NCI-H748 treated with DMSO at 0.1 percent for 48 hours (cell line): ENCODE measurements around the gene COL20A1.
A peak's percentile ranks its signal among the peaks of the same experiment; 100 is the strongest.
"Not testable (repeated sequence)": the region's sequence is repeated elsewhere in the genome, so short reads cannot be mapped to it uniquely, and the experiment has no call there.

Experiments
- DNase-seq: peaks from one replicate; lab custom pipeline; 2025; lab: John Stamatoyannopoulos, UW

The COL20A1 gene

GRCh38 chr20:63290677-63291472 lies 2.1 kb upstream of the COL20A1 start:
- peak; percentile 12 for DNase-seq

DNA sequence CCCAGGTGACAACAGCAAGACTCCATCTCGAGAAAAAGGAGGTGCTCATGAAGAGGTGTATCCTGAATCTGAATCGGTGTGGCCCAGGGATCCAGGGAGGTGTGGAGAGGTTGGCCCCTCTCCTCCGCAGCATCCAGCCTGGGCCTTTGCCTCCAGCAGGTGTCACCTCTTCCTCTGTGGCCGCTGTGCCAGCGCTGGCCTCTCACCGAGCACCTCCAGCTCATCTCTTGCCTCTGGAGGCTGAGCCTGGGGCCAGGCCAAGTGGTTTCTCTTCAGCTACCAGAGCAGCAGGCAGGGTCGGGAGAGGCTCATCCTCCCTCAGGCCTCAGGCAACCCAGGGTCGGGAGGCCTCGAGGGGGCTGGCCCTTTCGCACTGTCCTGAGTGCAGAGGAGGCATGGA lies 1.2 kb upstream of the COL20A1 start:
- no peak for DNase-seq

- DNase-seq: no peak
Observed at GRCh38 chr20:63292292-63292701, 689 bp upstream of the COL20A1 start.

DNA sequence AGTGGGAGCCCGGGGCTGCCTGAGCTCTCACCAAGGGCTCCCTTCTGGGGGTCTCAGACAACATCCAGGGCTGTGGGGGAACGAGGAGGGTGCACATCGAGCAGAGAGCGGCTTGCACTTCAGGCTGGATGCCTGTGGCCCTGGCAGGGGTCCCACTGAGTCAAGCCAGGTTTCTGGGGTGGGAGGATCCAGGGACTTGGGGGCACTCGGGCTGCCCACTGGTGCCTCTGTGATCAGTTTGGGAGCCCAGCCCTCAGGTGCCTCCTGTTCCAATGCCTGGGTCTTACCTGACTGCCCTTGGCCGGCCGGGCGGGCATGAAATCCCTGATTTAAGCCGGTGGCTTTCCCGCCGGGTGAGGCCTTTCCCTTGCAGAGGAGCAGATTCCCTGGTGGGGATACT lies 470 bp downstream of the COL20A1 start:
- DNase-seq: no peak

DNA sequence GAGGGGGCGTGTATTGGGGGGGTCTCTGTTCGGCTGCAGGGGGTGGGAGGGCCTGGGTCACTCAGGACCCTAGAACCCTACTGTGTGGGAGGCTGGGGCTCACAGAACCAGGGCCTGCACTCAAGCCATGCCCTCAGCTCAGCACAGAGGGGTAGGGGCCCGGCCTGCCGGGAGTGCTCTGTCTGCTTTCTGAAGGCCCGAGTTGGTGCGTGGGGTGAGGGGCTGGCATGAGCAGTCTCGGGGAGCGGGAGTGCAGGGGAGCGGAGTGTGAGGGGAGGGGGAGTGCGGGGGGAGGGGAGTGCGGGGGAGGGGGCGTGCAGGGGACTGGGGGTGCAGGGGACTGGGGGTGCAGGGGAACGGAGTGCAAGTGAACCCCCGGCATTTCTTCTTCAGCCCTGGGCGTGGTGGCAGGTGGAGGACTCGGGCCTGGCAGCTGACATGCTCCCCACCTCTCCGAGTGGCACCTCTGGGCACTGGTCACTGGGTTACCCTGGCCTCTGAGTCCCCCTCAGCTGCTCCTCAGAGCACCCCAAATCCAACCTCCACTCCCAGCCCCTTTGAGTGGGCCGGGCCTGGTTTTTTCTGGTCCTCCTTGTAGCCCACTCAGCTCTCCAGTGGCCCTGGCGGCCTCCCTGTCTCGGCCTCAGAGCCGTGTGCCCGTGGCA lies 1.0 kb downstream of the COL20A1 start:
- DNase-seq: no peak

DNA sequence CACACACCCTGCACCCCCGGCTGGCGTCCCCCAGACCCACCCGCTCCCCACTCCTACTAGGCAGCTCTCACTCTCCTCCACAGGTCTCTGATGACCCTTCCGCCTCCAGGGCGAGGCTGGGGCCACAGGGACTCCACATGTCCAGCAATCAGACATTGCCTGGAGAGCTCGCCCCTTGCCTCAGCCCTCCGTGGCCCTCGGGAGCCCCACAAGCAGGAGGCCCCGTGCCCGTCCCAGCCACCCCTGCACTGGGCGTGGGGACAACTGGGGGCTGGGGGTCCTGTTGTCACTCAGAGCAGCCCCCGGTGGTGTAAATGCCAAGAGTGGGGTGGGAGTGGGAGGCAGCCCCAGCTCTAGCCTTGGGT lies 1.5 kb downstream of the COL20A1 start:
- DNase-seq: no peak

- no peak for DNase-seq
Observed at GRCh38 chr20:63295018-63295417, 2.0 kb downstream of the COL20A1 start.

DNA sequence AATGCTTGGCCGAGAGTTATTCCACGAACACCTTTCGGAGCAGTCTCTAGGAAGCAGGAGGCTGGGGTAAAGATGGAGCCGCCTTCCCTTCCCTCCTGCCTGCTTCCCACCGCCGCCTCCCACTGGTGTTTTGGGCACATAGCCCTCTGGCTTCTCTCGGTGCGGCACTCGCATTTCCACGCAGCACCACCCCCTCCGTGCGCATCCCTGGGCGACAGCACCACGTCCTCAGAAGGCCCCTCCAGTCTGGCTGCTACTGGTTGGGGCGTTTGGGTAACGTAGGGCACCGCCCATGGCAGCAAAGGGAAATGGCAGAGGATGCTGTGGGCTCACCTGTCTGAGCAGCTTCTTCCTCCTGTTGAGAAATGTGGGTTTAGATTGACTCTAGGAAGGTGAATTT lies 2.4 kb downstream of the COL20A1 start:
- DNase-seq: no peak

DNA sequence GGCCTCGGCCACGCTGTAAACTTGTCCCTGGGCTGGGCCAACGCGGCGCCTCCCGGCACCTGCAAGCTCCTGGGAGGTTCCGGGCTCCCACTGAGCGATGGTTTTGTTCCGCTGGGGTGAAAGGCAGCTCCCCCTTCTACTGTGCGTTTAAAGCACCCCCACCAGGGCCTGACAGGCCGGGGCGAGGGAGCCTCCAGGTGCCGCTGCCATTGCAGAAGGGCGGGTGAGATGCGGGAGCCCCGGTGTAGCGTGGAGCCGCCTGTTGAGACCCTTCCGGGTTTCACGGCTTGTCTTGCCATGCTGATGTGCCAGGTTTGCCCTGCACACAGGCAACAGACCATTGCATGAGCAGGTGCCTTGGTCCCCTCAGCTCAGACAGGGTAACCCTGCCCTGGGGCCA lies 2.9 kb downstream of the COL20A1 start:
- no peak for DNase-seq

- DNase-seq: no peak
Observed at GRCh38 chr20:63296531-63297299, 3.7 kb downstream of the COL20A1 start.

DNA sequence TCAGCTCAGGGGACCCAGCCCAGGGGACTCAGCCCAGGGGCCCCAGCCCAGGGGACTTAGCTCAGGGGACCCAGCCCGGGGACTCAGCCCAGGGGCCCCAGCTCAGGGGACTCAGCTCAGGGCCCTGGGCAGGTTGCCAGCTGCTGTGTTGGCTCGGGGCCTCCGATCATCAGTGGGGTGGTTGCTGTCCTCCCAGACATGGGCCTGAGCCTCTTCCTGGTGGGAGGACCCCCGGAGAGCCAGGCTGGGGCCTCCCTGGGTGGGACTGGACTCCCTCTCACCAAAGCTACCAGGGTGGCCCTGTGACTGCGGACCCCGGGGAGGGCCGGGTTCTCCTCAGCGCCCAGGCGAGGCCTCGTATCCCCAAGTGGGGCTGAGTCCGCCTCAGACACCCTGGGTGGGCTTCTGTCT lies 4.4 kb downstream of the COL20A1 start:
- no peak for DNase-seq

DNA sequence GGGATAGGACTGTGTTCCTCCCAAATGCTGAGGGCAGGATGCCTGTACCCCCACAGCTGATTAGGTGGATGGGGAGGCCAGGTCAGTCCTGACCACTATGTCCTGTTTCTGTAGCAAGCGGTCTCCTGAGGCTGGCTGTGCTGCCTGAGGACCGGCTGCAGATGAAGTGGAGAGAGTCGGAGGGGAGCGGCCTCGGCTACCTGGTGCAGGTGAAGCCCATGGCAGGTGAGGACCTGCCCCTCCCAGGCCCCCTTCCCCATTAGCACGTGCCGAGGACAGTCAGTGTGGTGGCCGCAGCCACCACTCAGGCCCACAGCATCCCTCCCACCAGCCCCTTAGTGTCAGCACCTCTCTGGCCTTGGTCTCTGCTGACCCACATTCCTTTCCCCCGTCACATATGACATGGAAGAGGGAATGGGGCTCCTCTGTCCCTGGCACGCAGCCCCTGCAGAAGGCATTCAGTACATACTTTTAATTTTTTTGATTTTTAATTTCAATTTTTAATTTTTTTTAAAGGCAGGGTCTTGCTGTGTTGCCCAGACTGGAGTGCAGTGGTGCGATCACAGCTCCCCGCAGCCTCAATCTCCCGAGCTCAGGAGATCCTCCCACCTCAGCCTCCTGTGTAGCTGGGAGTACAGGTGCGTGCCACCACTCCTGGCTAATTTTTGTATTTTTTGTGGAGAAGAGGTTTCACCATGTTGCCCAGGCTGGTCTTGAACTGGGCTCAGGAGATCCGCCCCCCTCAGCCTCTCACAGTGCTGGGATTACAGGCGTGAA lies 5.0 kb downstream of the COL20A1 start:
- no peak for DNase-seq

DNA sequence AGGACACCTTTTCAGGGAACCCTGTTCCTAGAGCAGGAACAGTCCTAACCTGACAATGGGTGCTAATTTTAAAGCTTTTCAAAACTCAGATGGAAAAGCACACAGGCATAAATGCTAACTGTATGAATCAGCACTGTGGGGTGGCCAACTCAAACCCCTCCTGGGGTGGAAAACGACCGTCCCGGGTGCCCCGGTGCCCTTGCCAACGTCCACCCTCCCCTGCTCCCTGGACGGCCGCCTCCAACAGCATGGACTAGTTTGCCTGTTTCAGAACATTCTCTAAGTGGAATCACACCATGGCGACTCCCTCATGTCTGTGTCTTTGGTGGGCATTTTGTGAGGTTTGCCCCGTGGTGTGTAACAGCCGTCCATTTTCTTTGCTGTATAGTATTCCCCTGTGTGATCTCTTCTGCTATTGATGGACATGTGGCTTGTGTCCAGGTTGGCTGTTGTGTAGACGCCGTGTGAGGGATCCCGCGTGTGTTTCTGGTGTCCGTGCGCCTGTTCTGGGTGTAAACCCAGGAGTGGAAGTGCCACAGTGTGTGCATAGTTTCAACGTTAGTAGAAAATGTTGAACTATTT lies 5.8 kb downstream of the COL20A1 start:
- no peak for DNase-seq

- DNase-seq: no peak
Observed at GRCh38 chr20:63301671-63302070, 8.7 kb downstream of the COL20A1 start.

DNA sequence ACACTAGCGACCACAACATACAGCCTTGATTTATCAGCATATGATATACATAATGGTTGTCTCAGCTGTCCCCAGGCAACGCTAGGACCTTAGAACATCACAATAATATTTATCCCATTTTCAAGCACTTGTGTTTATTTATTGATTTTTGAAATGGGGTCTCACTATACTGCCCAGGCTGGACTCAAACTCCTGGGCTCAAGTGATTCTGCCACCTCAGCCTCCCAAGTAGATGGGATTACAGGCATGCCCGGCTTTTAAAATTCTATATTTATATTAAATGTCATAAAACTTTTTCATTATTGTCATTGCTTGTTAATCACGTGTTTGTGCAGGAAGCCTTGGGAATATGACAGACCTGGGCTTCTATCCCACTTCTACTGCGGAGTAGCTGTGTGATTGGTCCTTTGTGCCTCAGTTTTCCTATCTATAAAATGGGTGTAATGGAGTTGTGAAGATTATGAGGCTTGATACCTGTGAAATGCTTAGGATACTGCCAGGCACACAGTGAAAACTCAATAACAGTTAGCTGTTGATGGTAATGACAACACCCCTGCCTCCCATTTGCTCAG lies 10.2 kb downstream of the COL20A1 start:
- DNase-seq: no peak

DNA sequence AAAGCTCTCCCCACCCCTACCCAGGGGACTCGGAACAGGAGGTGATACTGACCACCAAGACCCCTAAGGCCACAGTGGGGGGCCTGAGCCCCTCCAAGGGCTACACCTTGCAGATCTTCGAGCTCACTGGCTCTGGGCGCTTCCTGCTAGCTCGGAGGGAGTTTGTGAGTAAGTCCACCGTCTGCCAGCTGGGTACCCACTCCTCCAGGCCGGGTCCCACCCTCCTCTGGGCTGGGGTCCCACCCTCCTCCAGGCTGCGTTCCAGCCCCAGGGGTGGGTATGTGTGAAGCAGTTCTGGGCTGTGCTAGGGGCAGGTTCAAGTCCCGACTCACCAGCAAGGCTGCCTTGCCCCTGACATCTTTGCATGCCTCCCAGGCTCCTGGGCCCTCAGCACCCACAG lies 12.4 kb downstream of the COL20A1 start:
- no peak for DNase-seq

DNA sequence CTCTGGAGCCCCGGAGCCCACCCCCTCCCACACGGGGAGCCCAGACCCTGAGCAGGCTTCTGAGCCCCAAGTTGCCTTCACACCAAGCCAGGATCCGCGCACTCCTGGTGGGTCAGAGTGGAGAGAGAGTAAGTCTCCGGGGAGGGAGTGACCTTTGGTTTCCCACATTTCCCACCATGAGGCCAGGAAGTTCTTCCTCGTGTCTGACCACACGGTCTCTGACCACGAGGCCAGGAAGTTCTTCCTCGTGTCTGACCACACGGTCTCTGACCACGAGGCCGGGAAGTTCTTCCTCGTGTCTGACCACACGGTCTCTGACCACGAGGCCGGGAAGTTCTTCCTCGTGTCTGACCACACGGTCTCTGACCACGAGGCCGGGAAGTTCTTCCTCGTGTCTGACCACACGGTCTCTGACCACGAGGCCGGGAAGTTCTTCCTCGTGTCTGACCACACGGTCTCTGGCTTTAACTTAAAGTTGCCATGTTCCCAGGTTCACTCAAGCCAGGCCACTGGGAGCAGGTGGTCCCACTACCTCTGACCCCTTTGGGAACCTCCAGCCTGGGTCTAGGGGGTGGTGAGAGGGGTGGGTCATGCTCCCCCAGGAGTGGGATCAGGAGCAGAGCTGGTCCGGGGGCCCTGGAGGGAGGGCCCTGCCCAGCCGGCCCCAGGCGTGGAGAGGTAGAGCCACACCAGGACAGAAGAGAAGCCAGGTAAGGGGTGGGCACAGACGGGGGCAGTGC lies 13.1 kb downstream of the COL20A1 start:
- not testable (repeated sequence) for DNase-seq

DNA sequence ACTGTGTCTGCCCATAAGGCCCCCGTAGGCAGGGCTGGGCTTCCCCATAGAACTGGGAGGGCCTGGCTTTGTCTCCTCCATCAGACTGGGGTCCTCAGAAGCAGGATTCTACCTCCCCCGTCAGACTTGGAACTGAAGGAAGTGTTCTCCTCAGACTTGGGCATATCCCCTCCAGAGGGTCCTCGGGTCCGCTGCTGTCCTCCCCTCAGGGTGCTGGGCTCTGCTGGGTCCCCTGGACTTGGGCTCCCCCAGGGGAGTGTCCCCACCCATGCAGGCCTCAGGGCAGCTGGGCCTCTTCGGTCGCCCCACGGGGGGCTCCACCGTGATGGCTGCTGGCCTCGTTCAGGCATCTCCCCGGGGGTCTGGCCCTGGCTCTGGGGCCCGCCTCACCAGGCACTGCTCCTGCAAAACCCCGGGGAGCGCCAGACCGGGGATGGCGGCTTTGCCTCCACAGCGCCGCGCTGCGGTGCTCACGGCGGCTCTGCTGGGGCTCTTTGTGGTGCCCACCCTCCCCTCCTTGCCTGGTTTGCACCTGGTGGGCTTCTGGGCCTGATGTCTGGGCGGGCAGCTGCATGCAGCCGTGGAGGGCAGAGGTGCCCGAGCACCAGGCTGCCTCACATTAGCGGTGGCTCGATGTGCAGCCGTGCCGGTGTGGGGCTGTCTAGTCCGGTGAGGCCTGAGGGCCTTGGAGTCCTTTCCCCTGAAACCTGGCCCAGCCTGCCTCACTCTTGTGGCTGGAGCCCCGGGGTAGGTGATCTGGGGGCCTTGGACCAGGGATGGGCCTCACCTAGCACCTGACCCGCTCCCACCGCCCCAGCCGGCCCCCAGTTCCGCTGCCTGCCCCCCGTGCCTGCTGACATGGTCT lies 13.9 kb downstream of the COL20A1 start:
- no peak for DNase-seq

DNA sequence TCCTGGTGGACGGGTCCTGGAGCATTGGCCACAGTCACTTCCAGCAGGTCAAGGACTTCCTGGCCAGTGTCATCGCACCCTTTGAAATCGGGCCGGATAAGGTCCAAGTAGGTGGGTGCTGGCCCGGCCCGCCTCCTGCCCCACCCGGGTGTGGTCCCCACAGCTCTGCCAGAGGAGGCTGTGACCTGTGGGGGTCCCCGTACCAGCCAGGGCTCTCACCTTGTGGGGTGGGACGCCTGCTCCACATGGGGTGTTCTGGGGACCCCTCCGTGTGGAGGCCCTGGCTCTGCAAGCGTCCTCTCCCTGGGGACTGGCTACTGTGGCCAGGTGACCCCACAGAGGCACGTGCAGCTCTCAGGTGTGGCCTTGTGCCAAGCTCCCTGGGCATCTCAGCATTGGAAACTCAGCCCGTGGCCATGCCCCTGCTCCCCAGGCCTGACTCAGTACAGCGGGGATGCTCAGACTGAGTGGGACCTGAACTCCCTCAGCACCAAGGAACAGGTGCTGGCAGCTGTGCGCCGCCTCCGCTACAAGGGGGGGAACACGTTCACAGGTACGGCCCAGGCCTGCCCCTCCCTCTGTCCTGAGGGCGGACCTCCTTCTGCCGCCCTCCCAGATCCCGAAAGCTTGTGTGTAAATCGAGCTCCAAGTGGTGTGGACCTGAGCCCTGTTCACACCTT lies 14.7 kb downstream of the COL20A1 start:
- no peak for DNase-seq
